GM12891 (cell line): ENCODE measurements around the gene FBN1.

Source experiments
- POLR2A ChIP-seq: IDR thresholded peaks from 2 replicates; pipeline ENCODE4 v1.6.1; 2011; ENCODE audit warnings: low read depth, low read length, control low read depth
- POLR2AphosphoS5 ChIP-seq: IDR thresholded peaks from 2 replicates; pipeline ENCODE4 v1.6.1; 2011; ENCODE audit warnings: low read depth, low read length, control low read depth
- TAF1 ChIP-seq: IDR thresholded peaks from 2 replicates; pipeline ENCODE4 v1.6.1; 2011; ENCODE audit warnings: low read depth, low read length, control low read depth

- no peak for TF ChIP-seq POLR2AphosphoS5
- TF ChIP-seq POLR2A = no peak
- TF ChIP-seq TAF1 = no peak
These were observed 48.7 kb downstream of the FBN1 start for GRCh38 chr15:48596841-48597240.
